ENCODE results near the gene VN1R5. TPM values are rescaled to one million over a fixed set of nuclear protein-coding genes. Genes with fewer than 3 reads are reported as not detected.

VN1R5 gene
- total and polyA plus RNA-seq, 2 donors (not counting 3 experiments of a cell fraction or from before 2014, with no cell fraction given) = not detected

DNA sequence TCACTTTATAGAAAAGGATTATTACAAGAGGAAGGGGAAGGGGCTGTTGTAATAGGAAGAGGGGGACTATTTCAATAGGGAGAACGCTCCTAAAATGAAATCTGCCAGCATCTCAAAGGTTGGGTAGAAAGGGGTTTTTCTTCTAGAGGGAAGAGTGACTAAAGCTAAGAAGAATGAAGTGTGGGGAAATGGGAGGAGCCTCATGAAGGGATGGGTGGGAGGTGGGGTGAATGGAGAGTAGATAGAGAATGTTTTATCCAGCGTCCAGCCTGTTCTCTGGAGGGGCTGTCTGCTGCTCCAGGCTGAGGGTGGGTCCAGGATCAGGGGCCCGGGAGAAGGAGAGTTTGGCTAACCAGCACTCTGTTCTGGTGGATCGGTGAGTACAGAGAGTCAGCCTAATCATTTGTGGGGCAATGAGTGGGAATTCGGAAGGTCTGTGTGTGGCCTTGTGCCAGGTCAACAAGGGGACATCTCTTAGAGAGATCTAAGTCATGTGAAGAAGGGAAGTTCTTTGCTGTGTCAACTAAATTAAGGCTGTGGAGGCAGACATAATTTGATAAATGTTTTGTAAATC is 25.2 kb downstream of the VN1R5 start:
- Histone ChIP-seq H3K79me2 (ENCODE audit: control insufficient read depth, insufficient read depth, low read length) (no peaks in the 10 kb centered on the region), H3K36me3 (ENCODE audit: control insufficient read depth in 2 of 2, extremely low read depth in 1 of 2, insufficient read depth in 2 of 2, low read length in 2 of 2) (no peaks in the 10 kb centered on the region), H3K4me3 (replicated peaks in 1 of 3; ENCODE audit: insufficient read depth in 1 of 3, low read depth in 1 of 3, low read length in 3 of 3) (no peak overlapping the region), H2AFZ (ENCODE audit: low read depth, low read length) (no peak overlapping the region), H3K4me1 (ENCODE audit: control insufficient read depth, extremely low read depth, insufficient read depth, low read length) (no peaks in the 10 kb centered on the region), H3K27me3 (ENCODE audit: control insufficient read depth in 2 of 2, insufficient read depth in 2 of 2, low read length in 2 of 2) (no peaks in the 10 kb centered on the region), H3K9me3 (replicated peaks; ENCODE audit: control insufficient read depth, insufficient read depth, low read length) (no peaks in the 10 kb centered on the region), H3K27ac (ENCODE audit: insufficient read depth, low read depth, low read length) (no peak overlapping the region), H3K9ac (replicated peaks; ENCODE audit: extremely low read depth, insufficient read depth, low read length) (no peak overlapping the region), H3K4me2 (ENCODE audit: insufficient read depth, low read length) (no peak overlapping the region), H3K9me1 (replicated peaks; ENCODE audit: control insufficient read depth, extremely low read depth, insufficient read depth, low read length) (no peaks in the 10 kb centered on the region), H4K20me1 (replicated peaks; ENCODE audit: control insufficient read depth, extremely low read depth, insufficient read depth, low read length) (no peaks in the 10 kb centered on the region)
- intact Hi-C loops (cut with micrococcal nuclease) (no loop called here), dilution Hi-C loops (cut with MboI; ENCODE audit: extremely low pct_ligation_motif_present, low sequenced_read_pairs) (no loop called here)
- BruUV-seq (replicated peaks) = no TSS peak
- DNase-seq (ENCODE audit: low read depth, low spot score) (no peak), FAIRE-seq (no peak)
- TF ChIP-seq, protein P1, sequence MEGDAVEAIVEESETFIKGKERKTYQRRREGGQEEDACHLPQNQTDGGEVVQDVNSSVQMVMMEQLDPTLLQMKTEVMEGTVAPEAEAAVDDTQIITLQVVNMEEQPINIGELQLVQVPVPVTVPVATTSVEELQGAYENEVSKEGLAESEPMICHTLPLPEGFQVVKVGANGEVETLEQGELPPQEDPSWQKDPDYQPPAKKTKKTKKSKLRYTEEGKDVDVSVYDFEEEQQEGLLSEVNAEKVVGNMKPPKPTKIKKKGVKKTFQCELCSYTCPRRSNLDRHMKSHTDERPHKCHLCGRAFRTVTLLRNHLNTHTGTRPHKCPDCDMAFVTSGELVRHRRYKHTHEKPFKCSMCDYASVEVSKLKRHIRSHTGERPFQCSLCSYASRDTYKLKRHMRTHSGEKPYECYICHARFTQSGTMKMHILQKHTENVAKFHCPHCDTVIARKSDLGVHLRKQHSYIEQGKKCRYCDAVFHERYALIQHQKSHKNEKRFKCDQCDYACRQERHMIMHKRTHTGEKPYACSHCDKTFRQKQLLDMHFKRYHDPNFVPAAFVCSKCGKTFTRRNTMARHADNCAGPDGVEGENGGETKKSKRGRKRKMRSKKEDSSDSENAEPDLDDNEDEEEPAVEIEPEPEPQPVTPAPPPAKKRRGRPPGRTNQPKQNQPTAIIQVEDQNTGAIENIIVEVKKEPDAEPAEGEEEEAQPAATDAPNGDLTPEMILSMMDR (IDR thresholded peaks at IDR 0.05; ENCODE audit: extremely low read depth in 1 of 2, insufficient read depth in 1 of 2, low read depth in 1 of 2, low read length in 2 of 2) = no peak
- no peak for TF ChIP-seq POLR2A (IDR thresholded peaks at IDR 0.05; ENCODE audit: low read depth, low read length)
- TF ChIP-seq FOS (IDR thresholded peaks at IDR 0.05; ENCODE audit: borderline replicate concordance, insufficient read depth, low read length) = no peak
- no peak for TF ChIP-seq JUN (IDR thresholded peaks at IDR 0.05; ENCODE audit: borderline replicate concordance, insufficient read depth, insufficient read length, low read depth)
- no peak for TF ChIP-seq MYC (IDR thresholded peaks at IDR 0.05; ENCODE audit: low read depth, low read length)
- ChIA-PET POLR2A (no interaction called here), CTCF (no interaction called here)

DNA sequence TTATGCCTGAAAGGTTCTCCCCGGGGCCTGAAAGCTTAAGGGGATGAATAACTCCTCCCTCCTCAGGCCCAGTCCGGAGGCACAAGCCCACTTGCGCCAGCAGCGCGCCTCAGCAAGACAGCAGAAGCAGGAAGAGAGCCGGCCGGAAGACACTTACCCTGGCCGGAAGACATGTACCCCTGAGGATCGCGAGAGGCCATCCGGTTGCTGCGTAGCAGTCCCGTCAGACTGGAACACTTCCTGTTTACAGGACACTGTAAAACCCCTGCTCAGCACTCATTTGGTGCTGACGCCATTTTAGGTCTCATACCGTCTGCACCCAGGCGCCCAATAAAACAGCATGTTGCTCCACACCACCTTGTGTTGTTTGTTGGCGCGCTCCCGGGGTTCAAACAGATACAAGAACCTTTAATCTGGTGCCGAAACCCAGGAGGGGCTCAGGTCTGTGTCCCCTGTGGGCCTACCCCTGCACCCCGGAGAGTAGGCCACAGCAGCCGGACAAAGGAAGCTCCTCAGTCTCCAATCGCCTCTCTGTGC is 30.3 kb downstream of the VN1R5 start:
- H3K9ac ChIP-seq (replicated peaks; ENCODE audit: extremely low read depth, insufficient read depth, low read length) = no peak overlapping the region
- TF ChIP-seq FOS (IDR thresholded peaks at IDR 0.05; ENCODE audit: borderline replicate concordance, insufficient read depth, low read length) (no peak), POLR2AphosphoS5 (IDR thresholded peaks at IDR 0.05; ENCODE audit: insufficient read depth, low read depth, low read length) (no peak), MYC (IDR thresholded peaks at IDR 0.05; ENCODE audit: low read depth, low read length) (no peak), GATA2 (IDR thresholded peaks at IDR 0.05; ENCODE audit: insufficient read depth, insufficient read length, low read depth, low read length) (no peak)
- TF ChIP-seq, protein P1 (IDR thresholded peaks at IDR 0.05; ENCODE audit: extremely low read depth in 1 of 2, insufficient read depth in 1 of 2, low read depth in 1 of 2, low read length in 2 of 2) = no peak
- no TSS peak for BruUV-seq (replicated peaks)
- no peaks in the 10 kb centered on the region for H3K79me2 ChIP-seq (ENCODE audit: control insufficient read depth, insufficient read depth, low read length)
- H2AFZ ChIP-seq (ENCODE audit: low read depth, low read length) = no peak overlapping the region
- no peaks in the 10 kb centered on the region for H3K9me1 ChIP-seq (replicated peaks; ENCODE audit: control insufficient read depth, extremely low read depth, insufficient read depth, low read length)
- no peaks in the 10 kb centered on the region for H4K20me1 ChIP-seq (replicated peaks; ENCODE audit: control insufficient read depth, extremely low read depth, insufficient read depth, low read length)
- H3K9me3 ChIP-seq (replicated peaks; ENCODE audit: control insufficient read depth, insufficient read depth, low read length) = no peaks in the 10 kb centered on the region
- H3K4me2 ChIP-seq (ENCODE audit: insufficient read depth, low read length) = no peak overlapping the region
- H3K4me3 ChIP-seq (replicated peaks in 1 of 3; ENCODE audit: insufficient read depth in 1 of 3, low read depth in 1 of 3, low read length in 3 of 3) = no peak overlapping the region
- intact Hi-C loops (cut with micrococcal nuclease) (no loop called here), dilution Hi-C loops (cut with MboI; ENCODE audit: extremely low pct_ligation_motif_present, low sequenced_read_pairs) (no loop called here)
- no peak overlapping the region for H3K27ac ChIP-seq (ENCODE audit: insufficient read depth, low read depth, low read length)
- POLR2A ChIA-PET = no interaction called here
- H3K4me1 ChIP-seq (ENCODE audit: control insufficient read depth, extremely low read depth, insufficient read depth, low read length) = no peaks in the 10 kb centered on the region
- no peak for DNase-seq (ENCODE audit: low read depth, low spot score)
- H3K36me3 ChIP-seq (ENCODE audit: control insufficient read depth in 2 of 2, extremely low read depth in 1 of 2, insufficient read depth in 2 of 2, low read length in 2 of 2) = no peaks in the 10 kb centered on the region
- FAIRE-seq = no peak
- H3K27me3 ChIP-seq (ENCODE audit: control insufficient read depth in 2 of 2, insufficient read depth in 2 of 2, low read length in 2 of 2) = no peaks in the 10 kb centered on the region
- CTCF ChIA-PET = no interaction called here

Measured in endothelial cell of umbilical vein (primary cell).